COLO829 (cell line): Measurements from ENCODE around the gene DCAF15.
"Not testable (repeated sequence)": the region's sequence is repeated elsewhere in the genome, so short reads cannot be mapped to it uniquely, and the experiment has no call there.

Source experiments
- DNase-seq: peaks from one replicate; pipeline ENCODE4 v3.0.0; 2012; ENCODE audit warnings: low spot score

DCAF15 gene

GRCh38 chr19:13959962-13960862, 7.9 kb downstream of the DCAF15 start:
- DNase-seq: no peak

DNA sequence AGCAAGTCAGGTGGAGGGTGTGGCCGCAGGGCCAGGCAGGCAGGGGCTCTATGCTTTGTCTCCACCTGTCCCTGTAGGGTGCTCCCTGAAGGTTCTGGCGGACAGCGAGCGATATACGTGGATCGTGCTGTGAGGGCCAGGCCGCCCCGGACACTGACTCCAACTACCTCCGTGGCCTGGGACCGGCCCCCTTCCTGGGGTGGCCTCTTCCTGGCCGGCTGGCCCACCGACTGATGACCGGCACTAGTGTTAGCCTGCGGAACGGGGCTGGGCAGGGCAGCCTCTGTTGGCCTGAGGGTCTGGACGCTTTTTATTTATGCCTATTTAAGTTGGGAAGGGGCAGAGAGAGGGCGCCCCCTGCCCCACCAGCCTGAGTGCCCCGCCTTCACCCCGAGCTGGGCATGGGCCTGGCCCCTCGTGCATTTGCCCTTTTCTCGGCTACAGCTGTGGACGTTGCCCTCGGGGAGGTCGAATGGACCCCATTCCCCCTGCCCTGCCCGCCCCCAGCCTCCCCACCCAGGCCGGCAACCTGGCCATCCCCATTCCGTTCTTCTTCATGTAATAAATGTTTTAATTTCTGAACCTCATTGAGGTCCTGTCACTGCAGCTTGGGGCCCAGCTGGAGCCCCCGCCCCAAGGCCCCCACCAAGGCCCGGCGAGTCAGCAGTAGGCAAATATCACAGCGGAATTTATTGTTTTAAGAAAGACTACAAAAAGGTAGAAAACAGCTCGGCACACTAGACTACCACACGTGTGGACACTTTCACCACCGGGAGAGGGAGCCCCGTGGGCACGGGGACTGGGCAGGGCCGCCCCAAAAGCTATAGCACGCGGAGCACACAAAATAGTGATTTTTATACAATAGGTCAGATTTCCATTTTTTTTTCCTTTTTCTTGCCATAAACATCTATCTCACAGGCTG, 8.8 kb downstream of the DCAF15 start:
- no peak for DNase-seq

- DNase-seq: no peak
Observed at GRCh38 chr19:13961826-13962698, 9.8 kb downstream of the DCAF15 start.

DNA sequence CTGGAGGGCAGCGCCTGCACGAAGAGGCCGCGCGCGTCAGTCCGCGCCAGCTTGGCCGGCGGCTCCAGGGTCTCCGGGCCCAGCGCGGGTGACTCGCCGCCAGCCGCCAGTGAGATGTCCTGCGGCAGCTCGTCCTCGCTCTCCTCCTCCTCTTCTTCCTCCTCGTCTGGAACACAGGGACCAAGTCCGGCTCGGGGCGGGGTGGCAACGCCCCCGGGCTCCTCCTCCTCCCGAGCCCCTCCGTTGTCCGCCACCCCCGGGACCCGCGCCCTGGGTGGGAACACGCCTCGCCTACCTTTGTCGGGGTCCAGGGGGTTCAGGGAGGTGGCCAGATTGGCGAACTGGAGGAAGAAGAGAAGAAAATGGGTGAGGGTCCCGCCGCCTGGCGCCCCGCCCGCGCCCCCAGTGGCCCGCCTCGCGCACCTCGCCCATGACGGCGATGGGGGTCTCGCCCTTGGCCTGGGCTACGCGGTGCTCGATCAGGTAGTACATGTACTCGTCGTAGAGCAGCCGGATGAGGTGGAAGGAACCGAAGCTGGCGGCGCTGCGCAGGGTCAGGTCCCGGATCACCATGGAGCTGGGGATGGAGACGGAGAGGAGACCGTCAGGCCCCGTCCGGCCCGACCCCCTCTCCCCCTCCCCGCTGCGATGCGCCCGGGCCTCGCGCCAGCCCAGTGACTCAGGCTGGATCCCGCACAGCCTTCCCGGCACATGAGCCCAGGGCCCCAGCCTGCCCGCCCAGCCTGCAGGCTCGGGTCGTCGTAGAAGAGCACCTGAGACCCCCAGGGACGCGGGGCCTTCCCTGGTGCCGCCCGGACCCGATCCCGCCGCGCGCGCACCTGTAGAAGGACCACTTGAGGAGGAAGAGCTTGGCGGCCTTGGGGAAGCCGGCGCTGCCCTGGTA, 10.6 kb downstream of the DCAF15 start:
- no peak for DNase-seq

- DNase-seq: no peak
Observed at GRCh38 chr19:13963603-13964105, 11.3 kb downstream of the DCAF15 start.

GRCh38 chr19:13964776-13965175, 12.5 kb downstream of the DCAF15 start:
- DNase-seq: no peak

- DNase-seq: no peak
Observed at GRCh38 chr19:13965377-13965896, 13.1 kb downstream of the DCAF15 start.

DNA sequence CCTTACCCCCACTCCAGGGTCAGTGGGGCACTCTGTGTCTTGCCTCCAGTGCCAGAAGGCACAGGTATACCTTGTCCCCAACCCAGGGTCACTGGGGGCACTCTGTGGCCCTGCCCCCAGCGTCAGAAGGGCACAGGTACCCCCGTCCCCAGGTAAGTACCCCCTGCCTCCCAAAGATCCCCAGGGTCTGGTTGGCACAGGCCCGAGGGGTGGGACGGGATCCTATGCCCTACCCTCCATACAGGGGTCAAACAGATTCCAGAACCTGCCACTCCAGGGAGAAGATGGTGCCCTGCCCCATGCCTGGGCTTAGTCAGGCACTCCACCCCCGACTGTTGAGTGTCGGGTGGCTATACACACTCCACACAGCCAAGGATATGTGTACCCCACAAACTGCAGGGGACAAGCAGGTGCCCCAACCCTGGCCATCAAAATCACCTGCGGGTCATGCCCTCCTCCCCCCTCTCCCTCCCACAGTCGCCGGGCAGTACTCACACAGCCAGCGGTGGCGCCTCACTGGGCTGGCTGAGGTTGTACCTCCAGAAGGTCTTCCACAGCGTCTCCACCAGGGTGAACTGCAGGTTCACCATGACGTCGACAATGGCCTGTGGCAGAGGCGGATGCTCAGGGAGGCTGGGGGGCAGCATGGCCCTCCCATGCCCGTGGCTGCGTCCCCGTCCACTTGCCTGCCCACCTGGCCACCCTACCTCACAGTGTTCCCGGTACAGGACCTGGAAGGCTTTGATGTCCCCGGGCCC, 13.8 kb downstream of the DCAF15 start:
- DNase-seq: no peak

- DNase-seq: no peak
Observed at GRCh38 chr19:13966684-13967128, 14.4 kb downstream of the DCAF15 start.

DNA sequence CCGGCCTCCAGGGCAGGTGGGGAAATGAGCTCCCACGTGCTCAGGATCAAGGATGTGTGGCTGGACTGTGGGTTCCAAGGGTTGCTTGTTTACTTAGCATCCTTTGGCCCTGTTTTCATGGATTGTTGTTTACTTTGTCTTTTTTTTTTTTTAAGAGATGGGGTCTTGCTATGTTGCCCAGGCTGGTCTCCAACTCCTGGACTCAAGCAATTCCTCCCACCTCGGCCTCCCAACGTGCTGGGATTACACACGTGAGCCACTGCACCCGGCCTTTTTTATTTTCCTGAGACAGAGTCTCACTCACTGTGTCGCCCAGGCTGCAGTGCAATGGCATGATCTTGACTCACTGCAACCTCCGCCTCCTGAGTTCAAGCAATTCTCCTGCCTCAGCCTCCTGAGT, 14.9 kb downstream of the DCAF15 start:
- not testable (repeated sequence) for DNase-seq

DNA sequence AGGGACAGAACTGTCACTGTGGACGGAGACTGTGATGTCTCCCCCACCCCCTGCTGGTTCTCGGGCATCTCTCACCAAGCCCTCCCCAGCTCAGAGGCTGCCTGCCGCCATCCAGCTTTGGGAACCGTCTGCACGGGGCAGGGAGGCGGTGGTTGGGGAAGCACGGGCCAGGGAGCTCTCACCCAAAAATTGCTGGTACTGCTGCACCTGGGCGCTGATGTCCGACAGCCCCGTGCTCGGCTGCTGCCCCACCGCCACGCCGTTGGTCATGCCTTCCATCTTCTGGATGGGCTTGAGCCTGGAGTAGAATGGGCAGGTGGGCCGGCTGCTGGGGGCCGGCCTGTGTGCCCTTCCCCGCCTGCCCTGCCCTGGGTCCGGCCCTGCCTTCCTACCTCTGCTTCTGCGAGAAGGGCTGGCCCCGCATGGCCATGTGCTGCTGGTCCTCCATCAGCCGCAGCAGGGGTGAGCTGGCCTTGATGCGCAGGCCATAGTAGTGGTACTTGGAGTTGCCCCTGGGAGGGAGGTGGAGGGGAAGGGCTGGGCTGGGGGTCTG, 16.1 kb downstream of the DCAF15 start:
- no peak for DNase-seq

DNA sequence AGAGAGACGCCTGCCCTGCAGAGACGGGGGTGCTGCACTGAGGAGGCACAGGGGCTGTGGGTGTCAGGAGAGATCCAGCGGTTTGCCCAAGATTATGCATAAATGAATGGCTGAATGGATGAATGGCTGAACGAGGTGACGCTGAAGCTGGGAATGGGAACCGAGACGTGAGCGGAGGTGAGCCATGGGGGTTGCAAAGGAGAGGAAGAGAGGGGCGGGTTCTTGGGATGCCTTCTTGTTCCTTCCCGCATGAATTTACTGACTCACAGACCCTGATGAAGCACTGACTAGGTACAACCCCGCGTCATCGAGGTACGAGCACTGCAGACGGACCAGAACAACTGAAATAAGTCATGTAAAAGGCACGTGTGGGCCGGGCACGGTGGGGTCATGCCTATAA, 16.7 kb downstream of the DCAF15 start:
- DNase-seq: no peak

DNA sequence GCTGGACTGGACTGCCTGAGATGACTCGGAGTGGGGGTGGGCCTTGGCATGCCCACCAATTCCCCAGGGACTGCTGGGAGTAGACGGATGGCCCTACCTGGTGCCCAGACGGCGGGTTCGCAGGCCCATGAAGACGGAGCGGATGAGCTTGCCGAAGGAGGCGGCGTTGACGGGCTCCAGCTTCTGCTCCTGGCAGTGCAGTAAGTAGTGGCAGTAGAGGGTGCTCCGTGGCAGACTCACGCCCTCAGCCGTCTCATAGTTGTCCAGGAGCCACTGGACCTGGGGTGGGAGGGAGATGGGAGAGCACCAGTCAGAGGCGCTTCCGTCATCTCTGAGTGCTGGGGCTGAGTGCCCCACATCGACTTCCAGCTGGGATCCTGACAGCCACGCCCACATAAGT, 17.6 kb downstream of the DCAF15 start:
- DNase-seq: no peak

GRCh38 chr19:13971868-13972267, 19.6 kb downstream of the DCAF15 start:
- DNase-seq: not testable (repeated sequence)

GRCh38 chr19:13972368-13973155, 20.3 kb downstream of the DCAF15 start:
- no peak for DNase-seq

GRCh38 chr19:13973479-13973878, 21.2 kb downstream of the DCAF15 start:
- DNase-seq: not testable (repeated sequence)

DNA sequence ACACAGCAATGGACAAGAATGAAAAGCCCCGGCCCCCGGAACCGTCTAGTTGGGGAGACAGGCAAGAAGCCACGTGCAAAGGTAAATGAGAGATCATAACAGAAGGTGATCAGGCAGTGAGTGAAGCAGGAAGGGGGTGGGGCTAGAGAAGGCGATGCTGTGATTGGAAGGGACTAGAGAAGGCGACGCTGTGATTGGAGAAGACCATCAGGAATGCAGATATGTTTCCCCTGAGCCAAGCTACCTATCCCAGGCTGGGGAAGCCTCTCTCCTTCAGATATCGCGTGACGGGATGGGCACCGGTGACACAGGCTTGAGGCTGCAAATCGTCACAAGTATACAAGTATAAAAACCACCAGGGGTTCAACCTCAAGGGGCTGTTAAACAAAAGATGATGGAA, 21.8 kb downstream of the DCAF15 start:
- peak; percentile 15 for DNase-seq

DNA sequence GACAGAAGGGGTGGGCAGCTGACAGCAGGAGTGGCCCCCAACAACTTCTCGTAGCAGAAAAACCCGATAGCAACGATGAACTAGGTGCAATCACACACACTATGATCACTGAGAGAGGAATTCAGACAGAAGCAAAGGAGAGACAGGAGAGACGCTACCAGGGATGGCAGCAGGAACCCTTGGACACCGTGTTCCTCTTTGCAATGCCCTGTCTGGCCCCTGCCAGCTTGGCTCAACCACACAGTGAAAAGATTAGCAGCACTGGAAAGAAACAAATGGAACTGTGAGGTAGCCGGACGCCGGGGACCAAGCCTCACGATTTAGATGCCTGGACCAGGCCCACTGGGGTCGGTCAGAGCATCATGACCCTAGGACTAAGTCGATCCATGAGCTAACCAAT, 23.6 kb downstream of the DCAF15 start:
- DNase-seq: no peak
